Measurements from ENCODE around the gene RGS9BP. TPM values are rescaled to one million over a fixed set of nuclear protein-coding genes. Genes with fewer than 3 reads are reported as not detected.
A peak's percentile ranks its signal among the peaks of the same experiment; 100 is the strongest.

The RGS9BP gene
- total RNA-seq, 4 donors from 2014 or later, result 0.54 to 4.5 (median 2.6) TPM

DNA sequence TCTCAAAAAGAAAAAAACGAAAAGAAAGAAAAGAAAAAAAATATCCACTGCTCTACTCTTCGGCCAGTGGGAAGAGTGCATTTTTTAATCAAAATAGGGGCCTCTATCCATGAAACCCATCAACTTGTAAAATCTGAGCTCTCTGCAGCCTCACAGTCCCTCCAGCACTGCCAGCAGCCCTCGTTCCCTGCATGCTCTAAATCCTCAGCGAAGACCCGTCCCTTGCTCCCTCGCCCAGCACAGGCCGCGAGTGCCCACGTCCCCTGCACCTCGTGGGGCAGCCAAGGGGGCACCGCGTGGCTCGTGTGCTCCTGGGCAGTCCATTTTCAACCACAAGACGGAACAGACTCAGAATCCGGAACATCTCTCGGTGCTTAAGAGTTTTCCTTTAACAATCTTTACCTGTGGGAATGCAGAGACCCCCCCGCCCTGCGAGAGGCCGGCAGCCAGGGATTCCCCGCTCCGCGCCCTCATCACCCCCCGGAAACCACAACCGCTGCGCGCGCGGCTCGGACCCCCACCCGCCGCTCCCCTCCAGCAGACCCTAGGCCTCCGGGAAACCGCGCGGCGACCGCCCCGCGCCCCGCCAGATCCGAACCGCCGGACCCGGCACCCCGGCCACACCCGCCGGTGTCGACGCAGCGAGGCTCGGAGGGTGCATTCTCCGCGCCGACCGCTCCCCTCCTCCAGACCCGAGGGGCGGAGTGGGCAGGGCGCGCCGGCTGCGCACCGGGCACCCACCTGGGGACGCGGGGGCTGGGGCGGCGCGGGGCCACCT, 1.3 kb upstream of the RGS9BP start:
- ATAC-seq, result no peak

DNA sequence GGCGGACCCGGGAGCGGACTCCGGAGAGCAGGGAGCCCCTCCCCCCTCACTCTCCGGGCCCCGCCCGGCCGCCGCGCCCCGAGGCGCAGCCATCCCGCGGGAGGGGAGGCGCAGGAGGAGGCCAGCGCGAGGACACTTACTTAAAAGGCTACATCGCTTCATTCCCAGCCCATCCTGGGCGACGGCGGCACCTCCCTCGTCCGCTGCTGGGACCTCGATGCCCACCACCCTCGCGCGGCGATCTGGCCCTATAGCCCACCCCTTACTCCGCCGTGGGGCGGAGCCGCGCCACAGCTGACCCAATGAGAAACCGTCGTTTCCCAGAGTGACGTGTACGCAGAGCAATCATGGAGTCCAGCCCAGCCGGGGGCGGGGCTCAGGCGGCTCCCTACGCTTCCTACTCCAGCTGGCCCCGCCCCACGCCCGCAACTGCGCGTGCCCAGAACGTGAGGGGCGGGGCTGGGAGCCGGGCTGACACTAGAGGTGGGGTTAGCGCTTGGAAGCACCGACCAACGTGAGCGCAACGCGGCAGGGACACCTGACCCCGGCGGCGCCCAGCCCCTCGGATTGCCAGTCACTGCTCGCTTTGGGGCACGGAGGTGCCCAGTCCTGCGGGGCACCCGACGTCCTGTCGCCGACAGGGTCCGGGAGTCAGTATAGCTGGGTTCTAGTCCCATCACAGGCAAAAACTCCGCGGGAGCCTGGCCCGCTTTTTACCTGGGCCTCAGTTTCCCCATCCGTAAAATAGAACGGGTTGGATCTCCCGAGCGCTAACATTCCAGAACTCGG, 523 bp upstream of the RGS9BP start, which contains the start of gene ANKRD27:
Gene ANKRD27 (minus strand): TSS at position 250 of the 789 bp plus-strand sequence. CDS start 16,165 bp downstream, outside the sequence.
- peak within 1 kb of the TSS; percentile 88 to 89 for H3K4me3 ChIP-seq
- WGBS, 2 donors (ENCODE audit: low coverage in 1 of 2), result no CpG with 5 or more reads among the region's 75 CpGs
- ATAC-seq, result peak; percentile 96

More for the DNA sequence above, 1.3 kb upstream of the RGS9BP start:
- TF ChIP-seq, protein P1, sequence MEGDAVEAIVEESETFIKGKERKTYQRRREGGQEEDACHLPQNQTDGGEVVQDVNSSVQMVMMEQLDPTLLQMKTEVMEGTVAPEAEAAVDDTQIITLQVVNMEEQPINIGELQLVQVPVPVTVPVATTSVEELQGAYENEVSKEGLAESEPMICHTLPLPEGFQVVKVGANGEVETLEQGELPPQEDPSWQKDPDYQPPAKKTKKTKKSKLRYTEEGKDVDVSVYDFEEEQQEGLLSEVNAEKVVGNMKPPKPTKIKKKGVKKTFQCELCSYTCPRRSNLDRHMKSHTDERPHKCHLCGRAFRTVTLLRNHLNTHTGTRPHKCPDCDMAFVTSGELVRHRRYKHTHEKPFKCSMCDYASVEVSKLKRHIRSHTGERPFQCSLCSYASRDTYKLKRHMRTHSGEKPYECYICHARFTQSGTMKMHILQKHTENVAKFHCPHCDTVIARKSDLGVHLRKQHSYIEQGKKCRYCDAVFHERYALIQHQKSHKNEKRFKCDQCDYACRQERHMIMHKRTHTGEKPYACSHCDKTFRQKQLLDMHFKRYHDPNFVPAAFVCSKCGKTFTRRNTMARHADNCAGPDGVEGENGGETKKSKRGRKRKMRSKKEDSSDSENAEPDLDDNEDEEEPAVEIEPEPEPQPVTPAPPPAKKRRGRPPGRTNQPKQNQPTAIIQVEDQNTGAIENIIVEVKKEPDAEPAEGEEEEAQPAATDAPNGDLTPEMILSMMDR (IDR thresholded peaks at IDR 0.05), result peak in 1 of 4 experiments; percentile 21
- TF ChIP-seq POLR2AphosphoS5 (IDR thresholded peaks at IDR 0.05) (no peak), EP300 (IDR thresholded peaks at IDR 0.05) (no peak), POLR2A (IDR thresholded peaks at IDR 0.05) (no peak)
- WGBS, 2 donors (ENCODE audit: low coverage in 1 of 2), result 3 to 19% methylated on average over 3 to 10 of the region's 67 CpGs
- Histone ChIP-seq H3K27me3 (peaks cover 17% of the 10 kb centered on the region), H3K36me3 (no peaks in the 10 kb centered on the region), H3K9me3 (no peaks in the 10 kb centered on the region), H3K4me1 (peaks cover 0 to 71% (median 9%) of the 10 kb centered on the region in 3 donors), H3K4me3 (peak overlapping the region; percentile 88 to 89), H3K27ac (peak overlapping the region; percentile 53 to 92 (median 90))

GRCh38 chr19:32676186-32676894, 692 bp downstream of the RGS9BP start:
- Histone ChIP-seq H3K36me3 (no peaks in the 10 kb centered on the region), H3K27ac (peak overlapping the region in 3 of 4 donors; percentile 87 to 92 (median 92)), H3K4me1 (peaks cover 0 to 63% (median 9%) of the 10 kb centered on the region in 3 donors), H3K27me3 (peaks cover 22% of the 10 kb centered on the region), H3K9me3 (no peaks in the 10 kb centered on the region), H3K4me3 (peak overlapping the region; percentile 88 to 89)
- WGBS, 2 donors (ENCODE audit: low coverage in 1 of 2), result 20% methylated on average over 4 of the region's 93 CpGs; no CpG with 5 or more reads in 1 of the 2 donors
- TF ChIP-seq EP300 (IDR thresholded peaks at IDR 0.05) (no peak), POLR2A (IDR thresholded peaks at IDR 0.05) (no peak), POLR2AphosphoS5 (IDR thresholded peaks at IDR 0.05) (no peak)
- TF ChIP-seq, protein P1 (IDR thresholded peaks at IDR 0.05), result no peak
- ATAC-seq, result no peak

More for the DNA sequence above, 523 bp upstream of the RGS9BP start, which contains the start of gene ANKRD27:
- TF ChIP-seq POLR2A (IDR thresholded peaks at IDR 0.05) (peak; percentile 14 to 69), EP300 (IDR thresholded peaks at IDR 0.05) (no peak), POLR2AphosphoS5 (IDR thresholded peaks at IDR 0.05) (peak; percentile 66)
- TF ChIP-seq, protein P1 (IDR thresholded peaks at IDR 0.05), result peak in 1 of 4 experiments; percentile 1
- Histone ChIP-seq H3K27me3 (peaks cover 22% of the 10 kb centered on the region), H3K9me3 (no peaks in the 10 kb centered on the region), H3K36me3 (no peaks in the 10 kb centered on the region), H3K27ac (peak within 1 kb of the TSS; percentile 53 to 92 (median 90)), H3K4me1 (peaks cover 0 to 64% (median 9%) of the 10 kb centered on the region in 3 donors)

DNA sequence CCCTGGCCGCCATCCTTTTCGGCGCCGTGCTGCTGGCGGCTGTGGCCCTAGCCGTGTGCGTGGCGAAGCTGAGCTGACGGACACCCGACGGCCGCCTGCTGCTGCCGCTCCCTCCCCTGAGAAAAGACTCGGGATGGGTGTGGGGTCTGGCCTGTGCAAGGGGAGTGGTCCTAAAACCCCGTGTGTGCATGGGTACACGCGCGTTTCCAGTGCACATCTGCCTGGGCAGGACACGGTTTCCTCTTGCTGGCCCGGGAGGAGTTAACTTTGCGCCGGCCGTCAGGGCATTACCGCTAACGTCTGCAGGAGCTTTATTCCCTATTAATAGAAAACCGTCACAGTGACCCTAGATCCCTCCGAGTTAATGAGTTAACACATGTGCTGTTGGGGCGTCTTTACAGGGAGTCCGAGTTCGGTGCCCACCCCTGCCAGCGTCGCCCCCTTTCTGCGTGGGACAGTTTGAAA, 1.3 kb downstream of the RGS9BP start:
- peaks cover 22% of the 10 kb centered on the region for H3K27me3 ChIP-seq
- peak overlapping the region in 3 of 4 donors; percentile 87 to 92 (median 92) for H3K27ac ChIP-seq
- H3K36me3 ChIP-seq, result no peaks in the 10 kb centered on the region
- ATAC-seq, result no peak
- H3K9me3 ChIP-seq, result no peaks in the 10 kb centered on the region
- TF ChIP-seq, protein P1 (IDR thresholded peaks at IDR 0.05), result no peak
- TF ChIP-seq POLR2AphosphoS5 (IDR thresholded peaks at IDR 0.05) (no peak), POLR2A (IDR thresholded peaks at IDR 0.05) (no peak), EP300 (IDR thresholded peaks at IDR 0.05) (no peak)
- H3K4me3 ChIP-seq, result peak overlapping the region in 1 of 2 donors; percentile 88
- peaks cover 0 to 59% (median 9%) of the 10 kb centered on the region in 3 donors for H3K4me1 ChIP-seq
- WGBS, 2 donors (ENCODE audit: low coverage in 1 of 2), result 31% methylated on average over 11 of the region's 33 CpGs; no CpG with 5 or more reads in 1 of the 2 donors

Data from gastroesophageal sphincter (tissue), 4 donors.